SK-N-SH (cell line): ENCODE results near the gene CABP1. TPM values are rescaled to one million over a fixed set of nuclear protein-coding genes. Genes with fewer than 3 reads are reported as not detected.

Experiments used
- CTCF ChIA-PET: fragments of 300-600, 350-600 bp; formaldehyde crosslinking; extraction: SDS; loops from one replicate; lab custom pipeline; 2021; lab: Yijun Ruan, JAX
- POLR2A ChIA-PET: fragments of 350-600 bp; sonication (Branson Sonifier 250); formaldehyde crosslinking; extraction: SDS; loops from one replicate; lab custom pipeline; 2020; ENCODE audit warnings: antibody characterized with exemption, inconsistent platforms; lab: Yijun Ruan, JAX
- DNase-seq: peaks from one replicate; pipeline ENCODE4 v3.0.0; 2012
- H2AFZ ChIP-seq: fragments of 200-600 bp; sonication (generic); 2 replicates; pipeline ENCODE4 v1.8.1; 2016; ENCODE audit warnings: antibody characterized with exemption, mild to moderate bottlenecking, low read depth
- H3F3A ChIP-seq: fragments of 200-600 bp; sonication (generic); replicated peaks from 2 replicates; pipeline ENCODE3; 2016; ENCODE audit warnings: antibody characterized with exemption, mild to moderate bottlenecking; ENCODE audit not compliant: insufficient read depth
- H3K27ac ChIP-seq, 2 experiments: fragments of 200-500 bp in 1 of 2; fragments of 200-600 bp in 1 of 2; sonication (Bioruptor generic) in 1 of 2; sonication (generic), shearing (Covaris generic) in 1 of 2; 2 replicates each; pipeline versions ENCODE4 v1.5.1 to v1.6.1; 2014 to 2016; ENCODE audit warnings: low read depth in 2 of 2, inconsistent platforms in 1 of 2, low read length in 1 of 2, mild to moderate bottlenecking in 1 of 2, mixed read lengths in 1 of 2
- H3K27me3 ChIP-seq: fragments of 200-600 bp; sonication (generic), shearing (Covaris generic); 2 replicates; pipeline ENCODE4 v1.6.1; 2016; ENCODE audit warnings: mixed run types; ENCODE audit not compliant: insufficient read depth
- H3K36me3 ChIP-seq, 2 experiments: fragments of 200-500 bp in 1 of 2; fragments of 200-600 bp in 1 of 2; sonication (Bioruptor generic) in 1 of 2; sonication (generic) in 1 of 2; replicated peaks in 1 of 2; 2 replicates each; pipeline versions ENCODE3 to v1.5.1; 2014 to 2016; ENCODE audit warnings: low read length in 1 of 2, mild to moderate bottlenecking in 1 of 2; ENCODE audit not compliant: insufficient read depth in 2 of 2, control insufficient read depth in 1 of 2
- H3K4me1 ChIP-seq, 2 experiments: fragments of 200-500 bp in 1 of 2; fragments of 200-600 bp in 1 of 2; sonication (Bioruptor generic) in 1 of 2; sonication (generic), shearing (Covaris generic) in 1 of 2; 2 replicates each; pipeline versions ENCODE4 v1.5.1 to v1.6.1; 2014 to 2016; ENCODE audit warnings: low read depth in 1 of 2, low read length in 1 of 2, mixed run types in 1 of 2; ENCODE audit not compliant: insufficient read depth in 2 of 2, control insufficient read depth in 1 of 2
- H3K4me2 ChIP-seq: fragments of 200-600 bp; sonication (generic), shearing (Covaris generic); 2 replicates; pipeline ENCODE4 v1.6.1; 2017; ENCODE audit warnings: mixed run types
- H3K4me3 ChIP-seq, 2 experiments: fragments of 200-500 bp in 1 of 2; fragments of 200-600 bp in 1 of 2; sonication (Bioruptor generic) in 1 of 2; sonication (generic), shearing (Covaris generic) in 1 of 2; 2 replicates each; pipeline versions ENCODE4 v1.5.1 to v1.8.1; 2014 to 2016; ENCODE audit warnings: low read depth in 2 of 2, inconsistent platforms in 1 of 2, low read length in 1 of 2, mild to moderate bottlenecking in 1 of 2, mixed read lengths in 1 of 2, moderate library complexity in 1 of 2
- H3K79me2 ChIP-seq: fragments of 200-600 bp; sonication (generic); 2 replicates; pipeline ENCODE4 v1.8.1; 2017; ENCODE audit warnings: mild to moderate bottlenecking; ENCODE audit not compliant: insufficient read depth
- H3K9ac ChIP-seq: fragments of 200-600 bp; sonication (generic); 2 replicates; pipeline ENCODE4 v1.6.1; 2017; ENCODE audit warnings: mixed run types
- H3K9me2 ChIP-seq: fragments of 200-600 bp; sonication (generic); 2 replicates; pipeline ENCODE4 v1.6.1; 2017; ENCODE audit warnings: mixed run types
- H3K9me3 ChIP-seq: fragments of 200-600 bp; sonication (generic); 2 replicates; pipeline ENCODE4 v1.6.1; 2017; ENCODE audit warnings: mixed run types, mild to moderate bottlenecking, moderate library complexity
- H4K20me1 ChIP-seq: fragments of 200-600 bp; sonication (generic); 2 replicates; pipeline ENCODE4 v1.6.1; 2017; ENCODE audit warnings: mild to moderate bottlenecking, mixed run types; ENCODE audit not compliant: insufficient read depth
- CHD2 ChIP-seq: fragments of 150-350 bp; IDR thresholded peaks from 2 replicates; pipeline ENCODE4 v1.6.1; 2018; ENCODE audit warnings: low read length; ENCODE audit not compliant: partially characterized antibody
- EZH2phosphoT487 ChIP-seq: fragments of 200-600 bp; sonication (generic); IDR thresholded peaks from 2 replicates; pipeline ENCODE4 v1.6.1; 2017; ENCODE audit warnings: low read depth, mixed run types, mild to moderate bottlenecking, antibody characterized with exemption, moderate library complexity, borderline replicate concordance
- FOSL2 ChIP-seq: IDR thresholded peaks from 2 replicates; pipeline ENCODE4 v1.4.0; 2012; ENCODE audit warnings: low read depth, mild to moderate bottlenecking, moderate library complexity, borderline replicate concordance
- FOXJ3 ChIP-seq: sonication (generic); formaldehyde crosslinking; IDR thresholded peaks from 2 replicates; pipeline ENCODE4 v1.5.1; 2020; ENCODE audit warnings: mild to moderate bottlenecking, missing genetic modification reagents
- GABPA ChIP-seq: IDR thresholded peaks from 2 replicates; pipeline ENCODE4 v1.4.0; 2012; ENCODE audit warnings: low read depth, mild to moderate bottlenecking
- IRF3 ChIP-seq: fragments of 150-350 bp; IDR thresholded peaks from 2 replicates; pipeline ENCODE4 v1.6.1; 2016; ENCODE audit warnings: mild to moderate bottlenecking, low read depth, low read length
- MEF2A ChIP-seq: IDR thresholded peaks from 2 replicates; pipeline ENCODE4 v1.4.0; 2012; ENCODE audit warnings: low read depth, borderline replicate concordance
- SIN3A ChIP-seq: IDR thresholded peaks from 2 replicates; pipeline ENCODE4 v1.6.1; 2012; ENCODE audit warnings: low read depth, mild to moderate bottlenecking, low read length, moderate library complexity, borderline replicate concordance
- SMC3 ChIP-seq: IDR thresholded peaks from 2 replicates; pipeline ENCODE4 v1.6.1; 2012; ENCODE audit warnings: low read depth, low read length, improper control_type of control experiment
- TAF1 ChIP-seq: IDR thresholded peaks from 2 replicates; pipeline ENCODE4 v1.6.1; 2012; ENCODE audit warnings: low read depth, mild to moderate bottlenecking, low read length, moderate library complexity, borderline replicate concordance
- TCF12 ChIP-seq: IDR thresholded peaks from 2 replicates; pipeline ENCODE4 v1.4.0; 2012
- TEAD4 ChIP-seq: IDR thresholded peaks from 2 replicates; pipeline ENCODE4 v1.4.0; 2012; ENCODE audit warnings: mild to moderate bottlenecking, borderline replicate concordance; ENCODE audit not compliant: insufficient read depth
- YY1 ChIP-seq: IDR thresholded peaks from 2 replicates; pipeline ENCODE4 v1.4.0; 2012; ENCODE audit warnings: low read depth, mild to moderate bottlenecking
- WGBS: methylation state at CpG from one replicate; pipeline ENCODE4 v1.1.6; 2017; ENCODE audit warnings: low lambda C conversion rate; 5-methylcytosine and 5-hydroxymethylcytosine counted together
- polyA plus RNA-seq, 3 experiments: library from polyadenylated mRNA; depleted of rRNA; stranded (reverse); fragments of >200 nt; gene quantifications; 2 replicates each; pipeline ENCODE4 v1.2.3, GENCODE V29; 2012

CABP1 gene
- polyA plus RNA-seq, 1 of the 3 experiments (the other 2 are of a cell fraction) = 0.08 TPM

GRCh38 chr12:120692524-120693033 is 52.2 kb downstream of the CABP1 start:
- TF ChIP-seq YY1 = no peak
- TF ChIP-seq TCF12 = peak; percentile 27; the same call in 1 of the 2 replicates
- TF ChIP-seq GABPA = no peak

GRCh38 chr12:120693848-120694247 is 53.4 kb downstream of the CABP1 start:
- Histone ChIP-seq H3K36me3 (peaks cover 17 to 52% of the 10 kb centered on the region in 2 experiments), H3K9me3 (no peaks in the 10 kb centered on the region), H3F3A (no peaks in the 10 kb centered on the region), H3K9ac (no peak overlapping the region), H3K9me2 (no peaks in the 10 kb centered on the region), H3K4me2 (no peak overlapping the region), H3K4me3 (no peak overlapping the region), H4K20me1 (peaks cover 48% of the 10 kb centered on the region), H3K4me1 (peaks cover 4 to 10% of the 10 kb centered on the region in 2 experiments; a peak in 3 of 4 replicates), H2AFZ (no peak overlapping the region), H3K27ac (no peak overlapping the region), H3K79me2 (peaks cover 53% of the 10 kb centered on the region), H3K27me3 (no peaks in the 10 kb centered on the region)
- DNase-seq = no peak
- CTCF ChIA-PET = interaction anchor here (1.2 to 2.2 kb wide), 3 partner anchors 45 to 278 kb away, joined by 3 to 8 read pairs (median 3); no protein-coding TSS in a partner anchor
- POLR2A ChIA-PET = no interaction called here
- WGBS = 95% methylated on average over 4 of the region's 4 CpGs
- TF ChIP-seq TAF1 (no peak), EZH2phosphoT487 (no peak), MEF2A (no peak), FOSL2 (no peak), SMC3 (no peak), TEAD4 (no peak), IRF3 (no peak), CHD2 (no peak), FOXJ3 (CRISPR knock-in tag) (no peak), SIN3A (no peak)

More at GRCh38 chr12:120692524-120693033, 52.2 kb downstream of the CABP1 start:
- Histone ChIP-seq H3K9me3 (no peaks in the 10 kb centered on the region), H3K9ac (no peak overlapping the region), H2AFZ (no peak overlapping the region), H3K27ac (no peak overlapping the region), H3K36me3 (peaks cover 17 to 39% of the 10 kb centered on the region in 2 experiments), H4K20me1 (peaks cover 58% of the 10 kb centered on the region), H3K4me1 (peaks cover 4 to 21% of the 10 kb centered on the region in 2 experiments; a peak in 3 of 4 replicates), H3K4me3 (no peak overlapping the region), H3K9me2 (no peaks in the 10 kb centered on the region), H3K4me2 (no peak overlapping the region), H3K79me2 (peaks cover 65% of the 10 kb centered on the region), H3K27me3 (no peaks in the 10 kb centered on the region), H3F3A (peaks cover 4% of the 10 kb centered on the region)
- DNase-seq = no peak
- 76% methylated on average over 11 of the region's 11 CpGs for WGBS
- CTCF ChIA-PET = interaction anchor here (2.2 kb wide), 1 partner anchor 43 kb away, joined by 8 read pairs; no protein-coding TSS in a partner anchor
- POLR2A ChIA-PET = no interaction called here
